UCSD-AML1 (cell line): Measurements from ENCODE around the gene CD300H.
"Not testable (repeated sequence)": the region's sequence is repeated elsewhere in the genome, so short reads cannot be mapped to it uniquely, and the experiment has no call there.

Experiments used
- DNase-seq: peaks from one replicate; lab custom pipeline; 2025; ENCODE audit not compliant: unreplicated experiment; lab: John Stamatoyannopoulos, UW

The CD300H gene

GRCh38 chr17:74528491-74529199, 38.7 kb downstream of the CD300H start:
- DNase-seq, result no peak

- DNase-seq, result no peak
Observed at GRCh38 chr17:74527756-74528155, 39.6 kb downstream of the CD300H start.

GRCh38 chr17:74527081-74527480, 40.2 kb downstream of the CD300H start:
- DNase-seq, result no peak

- no peak for DNase-seq
Observed at GRCh38 chr17:74526681-74527080, 40.6 kb downstream of the CD300H start.

- no peak for DNase-seq
Observed at GRCh38 chr17:74525781-74526288, 41.5 kb downstream of the CD300H start.

- DNase-seq, result no peak
Observed at GRCh38 chr17:74525465-74525725, 41.9 kb downstream of the CD300H start.

- no peak for DNase-seq
Observed at GRCh38 chr17:74524653-74525464, 42.5 kb downstream of the CD300H start.

GRCh38 chr17:74523308-74523707, 44.0 kb downstream of the CD300H start:
- no peak for DNase-seq

- no peak for DNase-seq
Observed at GRCh38 chr17:74522381-74523105, 44.8 kb downstream of the CD300H start.

- DNase-seq, result peak; percentile 42
Observed at GRCh38 chr17:74521701-74522201, 45.6 kb downstream of the CD300H start.

GRCh38 chr17:74520790-74521480, 46.4 kb downstream of the CD300H start:
- DNase-seq, result no peak

GRCh38 chr17:74520016-74520434, 47.3 kb downstream of the CD300H start:
- peak; percentile 58 for DNase-seq

GRCh38 chr17:74518413-74518981, 48.8 kb downstream of the CD300H start:
- not testable (repeated sequence) for DNase-seq

- no peak for DNase-seq
Observed at GRCh38 chr17:74516561-74517328, 50.6 kb downstream of the CD300H start.

GRCh38 chr17:74515941-74516340, 51.4 kb downstream of the CD300H start:
- DNase-seq, result no peak

- no peak for DNase-seq
Observed at GRCh38 chr17:74514632-74515334, 52.5 kb downstream of the CD300H start.

- DNase-seq, result no peak
Observed at GRCh38 chr17:74513987-74514631, 53.2 kb downstream of the CD300H start.

GRCh38 chr17:74512624-74513091, 54.7 kb downstream of the CD300H start:
- DNase-seq, result peak; percentile 56

- DNase-seq, result no peak
Observed at GRCh38 chr17:74512036-74512435, 55.3 kb downstream of the CD300H start.
